HEK293 (cell line): ENCODE measurements around the gene PIGBOS1.

Experiments used
- CTCF ChIA-PET: fragments of 350-600 bp; formaldehyde crosslinking; extraction: SDS; loops from one replicate; lab custom pipeline; 2021; ENCODE audit warnings: antibody characterized with exemption; lab: Yijun Ruan, JAX
- POLR2A ChIA-PET: fragments of 300-600 bp; formaldehyde crosslinking; extraction: SDS; loops from one replicate; lab custom pipeline; 2020; ENCODE audit warnings: antibody characterized with exemption, inconsistent platforms; lab: Yijun Ruan, JAX
- H3K27ac ChIP-seq: fragments of 200-500 bp; sonication (Bioruptor generic); 2 replicates; pipeline ENCODE4 v1.5.1; 2014; ENCODE audit warnings: low read depth, low read length, control low read depth, inconsistent platforms; ENCODE audit errors: extremely low read depth
- H3K36me3 ChIP-seq, 2 experiments: fragments of 200-500 bp in 1 of 2; sonication (Bioruptor generic) in 1 of 2; 1 replicate in 1 of 2; 2 replicates in 1 of 2; pipeline ENCODE4 v1.5.1; 2014 to 2017; ENCODE audit warnings: inconsistent platforms in 2 of 2, low read length in 2 of 2; ENCODE audit not compliant: control insufficient read depth in 2 of 2, insufficient read depth in 1 of 2
- H3K4me1 ChIP-seq: fragments of 200-500 bp; sonication (Bioruptor generic); 2 replicates; pipeline ENCODE4 v1.5.1; 2014; ENCODE audit warnings: mild to moderate bottlenecking, low read length, inconsistent platforms; ENCODE audit not compliant: control insufficient read depth, insufficient read depth
- H3K4me3 ChIP-seq: 2 replicates; pipeline ENCODE4 v1.5.1; 2011; ENCODE audit warnings: low read depth, mild to moderate bottlenecking, control low read depth, low read length, moderate library complexity
- H3K9me3 ChIP-seq: fragments of 200-500 bp; sonication (Bioruptor generic); 2 replicates; pipeline ENCODE4 v1.5.1; 2014; ENCODE audit warnings: low read depth, low read length, inconsistent platforms; ENCODE audit not compliant: control insufficient read depth, insufficient read depth
- HOXA7 ChIP-seq: sonication (generic); formaldehyde crosslinking; IDR thresholded peaks from 2 replicates; pipeline ENCODE4 v1.8.1; 2022; ENCODE audit warnings: missing genetic modification reagents, borderline replicate concordance
- PRDM10 ChIP-seq: fragments of 450-650 bp; formaldehyde crosslinking; IDR thresholded peaks from 2 replicates; pipeline ENCODE4 v1.5.1; 2016; ENCODE audit warnings: missing biosample characterization, missing genetic modification characterization
- SETDB1 ChIP-seq: IDR thresholded peaks from one replicate; pipeline ENCODE4 v1.6.1; 2017; ENCODE audit warnings: mild to moderate bottlenecking, low read length, moderate library complexity, mixed read lengths; ENCODE audit not compliant: insufficient read length
- SP7 ChIP-seq: fragments of 450-650 bp; formaldehyde crosslinking; IDR thresholded peaks from 2 replicates; pipeline ENCODE4 v1.5.1; 2016; ENCODE audit warnings: missing biosample characterization, missing genetic modification characterization
- WT1 ChIP-seq: fragments of 450-650 bp; formaldehyde crosslinking; IDR thresholded peaks from 2 replicates; pipeline ENCODE4 v1.5.1; 2016; ENCODE audit warnings: missing biosample characterization, missing genetic modification characterization
- YY1 ChIP-seq: fragments of 450-650 bp; formaldehyde crosslinking; IDR thresholded peaks from 2 replicates; pipeline ENCODE4 v1.5.1; 2018; ENCODE audit warnings: missing biosample characterization, missing genetic modification characterization
- ZBTB1 ChIP-seq: fragments of 450-650 bp; formaldehyde crosslinking; IDR thresholded peaks from 2 replicates; pipeline ENCODE4 v1.5.1; 2016; ENCODE audit warnings: missing biosample characterization, missing genetic modification characterization
- ZNF274 ChIP-seq, 2 experiments: fragments of 200-500 bp in 1 of 2; fragments of 450-650 bp in 1 of 2; sonication (Bioruptor generic) in 1 of 2; formaldehyde crosslinking in 1 of 2; IDR thresholded peaks; 2 replicates each; pipeline versions ENCODE4 v1.5.1 to v1.6.1; 2014 to 2016; ENCODE audit warnings: borderline replicate concordance in 1 of 2, inconsistent platforms in 1 of 2, low read length in 1 of 2, missing biosample characterization in 1 of 2, missing genetic modification characterization in 1 of 2
- ZNF391 ChIP-seq: fragments of 450-650 bp; formaldehyde crosslinking; IDR thresholded peaks from 2 replicates; pipeline ENCODE4 v1.5.1; 2016; ENCODE audit warnings: low read depth, missing biosample characterization, missing genetic modification characterization, borderline replicate concordance
- ZNF423 ChIP-seq: fragments of 450-650 bp; formaldehyde crosslinking; IDR thresholded peaks from 2 replicates; pipeline ENCODE4 v1.5.1; 2016; ENCODE audit warnings: missing biosample characterization, missing genetic modification characterization
- ZNF501 ChIP-seq: fragments of 450-650 bp; formaldehyde crosslinking; IDR thresholded peaks from 2 replicates; pipeline ENCODE4 v1.5.1; 2016; ENCODE audit warnings: missing biosample characterization, missing genetic modification characterization
- ZNF560 ChIP-seq: fragments of 450-650 bp; formaldehyde crosslinking; IDR thresholded peaks from 2 replicates; pipeline ENCODE4 v1.5.1; 2017; ENCODE audit warnings: missing biosample characterization, missing genetic modification characterization, borderline replicate concordance
- ZNF580 ChIP-seq: fragments of 450-650 bp; formaldehyde crosslinking; IDR thresholded peaks from 2 replicates; pipeline ENCODE4 v1.5.1; 2016; ENCODE audit warnings: missing biosample characterization, missing genetic modification characterization
- ZNF596 ChIP-seq: fragments of 450-650 bp; IDR thresholded peaks from 2 replicates; pipeline ENCODE4 v1.5.0; 2018; ENCODE audit warnings: missing biosample characterization, mild to moderate bottlenecking, missing genetic modification characterization, moderate library complexity
- ZNF624 ChIP-seq: fragments of 450-650 bp; formaldehyde crosslinking; IDR thresholded peaks from 2 replicates; pipeline ENCODE4 v1.5.1; 2017; ENCODE audit warnings: missing biosample characterization, missing genetic modification characterization
- ZNF629 ChIP-seq: fragments of 450-650 bp; formaldehyde crosslinking; IDR thresholded peaks from 2 replicates; pipeline ENCODE4 v1.5.1; 2017; ENCODE audit warnings: missing biosample characterization, missing genetic modification characterization
- ZNF639 ChIP-seq: fragments of 450-650 bp; formaldehyde crosslinking; IDR thresholded peaks from 2 replicates; pipeline ENCODE4 v1.5.1; 2016; ENCODE audit warnings: missing biosample characterization, missing genetic modification characterization
- ZNF658 ChIP-seq: fragments of 450-650 bp; formaldehyde crosslinking; IDR thresholded peaks from 2 replicates; pipeline ENCODE4; 2016; ENCODE audit warnings: missing biosample characterization, missing genetic modification characterization
- ZNF677 ChIP-seq: fragments of 450-650 bp; IDR thresholded peaks from 2 replicates; pipeline ENCODE4 v1.5.0; 2018; ENCODE audit warnings: missing biosample characterization, mild to moderate bottlenecking, missing genetic modification characterization, moderate library complexity
- ZNF692 ChIP-seq: fragments of 450-650 bp; formaldehyde crosslinking; IDR thresholded peaks from 2 replicates; pipeline ENCODE4 v1.5.1; 2016; ENCODE audit warnings: missing biosample characterization, missing genetic modification characterization
- ZNF701 ChIP-seq: fragments of 450-650 bp; formaldehyde crosslinking; IDR thresholded peaks from 2 replicates; pipeline ENCODE4 v1.5.1; 2016; ENCODE audit warnings: missing biosample characterization, missing genetic modification characterization
- ZSCAN16 ChIP-seq: fragments of 450-650 bp; formaldehyde crosslinking; IDR thresholded peaks from 2 replicates; pipeline ENCODE4 v1.5.1; 2016; ENCODE audit warnings: missing biosample characterization, missing genetic modification characterization
- ZSCAN18 ChIP-seq: fragments of 450-650 bp; formaldehyde crosslinking; IDR thresholded peaks from 2 replicates; pipeline ENCODE4 v1.5.1; 2016; ENCODE audit warnings: missing biosample characterization, missing genetic modification characterization
- ZXDB ChIP-seq: fragments of 450-650 bp; formaldehyde crosslinking; IDR thresholded peaks from 2 replicates; pipeline ENCODE4 v1.5.1; 2016; ENCODE audit warnings: missing biosample characterization, missing genetic modification characterization

Gene PIGBOS1

GRCh38 chr15:55277715-55278114 lies 41.2 kb downstream of the PIGBOS1 start (continued):
- TF ChIP-seq PRDM10 (peak; percentile 50; the same call in 1 of the 2 replicates), ZNF596 (tag by site-specific recombination) (no peak), ZNF580 (tag by site-specific recombination) (no peak), SP7 (tag by site-specific recombination) (peak; percentile 79), HOXA7 (no peak)

- H3K4me1 ChIP-seq = no peaks in the 10 kb centered on the region; the same call in 1 of the 2 replicates
- CTCF ChIA-PET = no interaction called here
These were observed 41.8 kb downstream of the PIGBOS1 start for GRCh38 chr15:55277116-55277564.

GRCh38 chr15:55276324-55276723 lies 42.6 kb downstream of the PIGBOS1 start:
- CTCF ChIA-PET = interaction anchor here (0.7 kb wide), 1 partner anchor 765 kb away, joined by 3 read pairs; no protein-coding TSS in a partner anchor
- TF ChIP-seq ZNF677 (tag by site-specific recombination) (no peak), ZNF639 (tag by site-specific recombination) (no peak), ZXDB (tag by site-specific recombination) (no peak), ZNF501 (tag by site-specific recombination) (no peak), ZNF624 (tag by site-specific recombination) (no peak), WT1 (no peak), ZNF391 (no peak), ZNF658 (no peak), ZSCAN16 (no peak), ZNF692 (no peak), ZNF423 (no peak), ZBTB1 (tag by site-specific recombination) (no peak), SETDB1 (no peak), ZSCAN18 (tag by site-specific recombination) (no peak), ZNF560 (tag by site-specific recombination) (no peak), ZNF629 (tag by site-specific recombination) (no peak), YY1 (no peak)
- H3K36me3 ChIP-seq = no peaks in the 10 kb centered on the region
- POLR2A ChIA-PET = no interaction called here
- no peaks in the 10 kb centered on the region for H3K4me1 ChIP-seq
- no peak overlapping the region for H3K27ac ChIP-seq
- no peak overlapping the region for H3K4me3 ChIP-seq
- H3K9me3 ChIP-seq = no peaks in the 10 kb centered on the region

More at GRCh38 chr15:55277116-55277564, 41.8 kb downstream of the PIGBOS1 start:
- TF ChIP-seq ZNF701 (tag by site-specific recombination) (no peak), ZNF274 (IDR thresholded peaks at IDR 0.05; ENCODE audit: low read length) (no peak), ZNF274 (tag by site-specific recombination; IDR thresholded peaks at IDR 0.05; ENCODE audit: borderline replicate concordance) (no peak)
- Histone ChIP-seq H3K9me3 (no peaks in the 10 kb centered on the region), H3K36me3 (no peaks in the 10 kb centered on the region), H3K4me3 (no peak overlapping the region), H3K27ac (no peak overlapping the region)
- POLR2A ChIA-PET = no interaction called here
